B cell (primary cell): ENCODE measurements around the gene HOXB1. TPM values are rescaled to one million over a fixed set of nuclear protein-coding genes. Genes with fewer than 3 reads are reported as not detected.

Source experiments
- ATAC-seq: fragments of 200-7000 bp; cut with Tn5 transposase; one replicate; pipeline ENCODE4 v1.10.0; 2021; ENCODE audit warnings: low read depth, mild to moderate bottlenecking, moderate number of reproducible peaks, moderate library complexity
- CTCF ChIA-PET: fragments of 350-600 bp; sonication (Branson Sonifier 250); formaldehyde crosslinking; loops from one replicate; lab custom pipeline; 2021; ENCODE audit warnings: antibody characterized with exemption, inconsistent platforms; lab: Charles Lee
- POLR2A ChIA-PET: fragments of 350-600 bp; sonication (Branson Sonifier 250); formaldehyde crosslinking; loops from one replicate; lab custom pipeline; 2021; ENCODE audit warnings: antibody characterized with exemption; lab: Charles Lee
- DNase-seq: peaks from one replicate; pipeline ENCODE4 v3.0.0; 2013
- H2AFZ ChIP-seq: 2 replicates; pipeline ENCODE4 v1.6.1; 2012; ENCODE audit warnings: mild to moderate bottlenecking, low read depth, low read length; ENCODE audit not compliant: insufficient read depth, poor library complexity, severe bottlenecking
- H3K27ac ChIP-seq, 2 donors: 1 replicate in 1 of 2; 2 replicates in 1 of 2; pipeline ENCODE4 v1.5.1; 2012 to 2013; ENCODE audit warnings: low read length in 2 of 2, mild to moderate bottlenecking in 2 of 2, moderate library complexity in 1 of 2
- H3K27me3 ChIP-seq, 4 experiments: fragments of 200-600 bp in 1 of 4; sonication (generic) in 1 of 4; replicated peaks in 1 of 4; 1 replicate in 2 of 4; 2 replicates in 2 of 4; pipeline versions ENCODE4 v1.6.1 to v1.7.0; 2013 to 2016; ENCODE audit warnings: low read length in 3 of 4, mild to moderate bottlenecking in 2 of 4, mixed read lengths in 1 of 4, moderate library complexity in 1 of 4; ENCODE audit not compliant: insufficient read depth in 4 of 4, control insufficient read depth in 3 of 4; ENCODE audit errors: control extremely low read depth in 1 of 4
- H3K36me3 ChIP-seq, 2 experiments: replicated peaks in 1 of 2; 1 replicate in 1 of 2; 2 replicates in 1 of 2; pipeline versions ENCODE4 v1.6.1 to v1.7.1; 2013; ENCODE audit warnings: low read length in 1 of 2; ENCODE audit not compliant: insufficient read depth in 2 of 2, control insufficient read depth in 1 of 2; ENCODE audit errors: control extremely low read depth in 1 of 2, extremely low read depth in 1 of 2
- H3K4me1 ChIP-seq, 2 donors: fragments of 200-600 bp in 1 of 2; sonication (generic) in 1 of 2; 1 replicate in 1 of 2; 2 replicates in 1 of 2; pipeline versions ENCODE4 v1.5.1 to v1.6.1; 2013 to 2017; ENCODE audit warnings: low read length in 2 of 2; ENCODE audit not compliant: control insufficient read depth in 2 of 2, insufficient read depth in 2 of 2
- H3K4me2 ChIP-seq: replicated peaks from 2 replicates; pipeline ENCODE3; 2012; ENCODE audit warnings: mild to moderate bottlenecking, low read depth, low read length; ENCODE audit not compliant: poor library complexity, severe bottlenecking
- H3K4me3 ChIP-seq, 5 experiments: fragments of 200-600 bp in 1 of 5; sonication (generic) in 1 of 5; 1 replicate in 3 of 5; 2 replicates in 2 of 5; pipeline versions ENCODE4 v1.5.1 to v1.7.0; 2011 to 2016; ENCODE audit warnings: low read length in 4 of 5, mild to moderate bottlenecking in 4 of 5, low read depth in 2 of 5, control low read depth in 1 of 5, moderate library complexity in 1 of 5; ENCODE audit not compliant: insufficient read depth in 1 of 5; ENCODE audit errors: control extremely low read depth in 1 of 5, extremely low read depth in 1 of 5
- H3K79me2 ChIP-seq: fragments of 200-600 bp; sonication (generic); one replicate; pipeline ENCODE4 v1.6.0; 2016; ENCODE audit warnings: low read length; ENCODE audit not compliant: control insufficient read depth, insufficient read depth
- H3K9ac ChIP-seq: fragments of 200-600 bp; sonication (generic); 2 replicates; pipeline ENCODE4 v1.6.1; 2017; ENCODE audit warnings: mild to moderate bottlenecking, low read length, moderate library complexity
- H3K9me3 ChIP-seq, 3 donors: one replicate each; pipeline versions ENCODE4 v1.6.1 to v1.7.1; 2013; ENCODE audit warnings: low read length in 2 of 3; ENCODE audit not compliant: control insufficient read depth in 2 of 3, insufficient read depth in 1 of 3; ENCODE audit errors: control extremely low read depth in 1 of 3
- H4K20me1 ChIP-seq: 2 replicates; pipeline ENCODE4 v1.6.0; 2012; ENCODE audit warnings: mild to moderate bottlenecking, low read length; ENCODE audit not compliant: insufficient read depth, control insufficient read depth, poor library complexity, severe bottlenecking
- H3K27ac Mint-ChIP-seq: one replicate; pipeline ENCODE4 v1.8.0; 2021; ENCODE audit warnings: mixed read lengths
- H3K27me3 Mint-ChIP-seq: one replicate; pipeline ENCODE4 v1.8.0; 2021; ENCODE audit warnings: mixed read lengths
- H3K4me1 Mint-ChIP-seq: one replicate; pipeline ENCODE4 v1.8.0; 2021; ENCODE audit warnings: mixed read lengths
- H3K4me3 Mint-ChIP-seq: one replicate; pipeline ENCODE4 v1.8.0; 2021; ENCODE audit warnings: mixed read lengths
- H3K9me3 Mint-ChIP-seq: one replicate; pipeline ENCODE4 v1.8.0; 2022; ENCODE audit warnings: mixed read lengths; ENCODE audit not compliant: insufficient read depth
- CTCF ChIP-seq: fragments of 200-600 bp; IDR thresholded peaks from one replicate; pipeline ENCODE4 v1.8.0; 2022; ENCODE audit warnings: antibody characterized with exemption, mild to moderate bottlenecking
- EZH2 ChIP-seq: IDR thresholded peaks from 2 replicates; pipeline ENCODE4 v1.6.1; 2012; ENCODE audit warnings: borderline replicate concordance, low read depth, mild to moderate bottlenecking, moderate library complexity, low read length; ENCODE audit not compliant: insufficient read depth, poor library complexity, severe bottlenecking
- WGBS: methylation state at CpG from one replicate; pipeline ENCODE4 v1.1.5; 2013; ENCODE audit warnings: missing lambda C conversion rate; ENCODE audit not compliant: insufficient coverage; 5-methylcytosine and 5-hydroxymethylcytosine counted together
- intact Hi-C: fragments of 100-400 bp; cut with micrococcal nuclease; formaldehyde crosslinking; loops from one replicate; pipeline ENCODE4 v1.10.0; 2022
- polyA plus RNA-seq: library from polyadenylated mRNA; depleted of rRNA; stranded (reverse); fragments of >200 nt; gene quantifications from 2 replicates; pipeline ENCODE4 v1.2.3, GENCODE V29; 2012
- total RNA-seq, 2 donors: library from RNA; stranded (reverse); fragments of 120-200 nt in 1 of 2; gene quantifications; 1 replicate in 1 of 2; 2 replicates in 1 of 2; pipeline versions ENCODE4 v1.2.3 to v1.2.4, GENCODE V29; 2013 to 2022

HOXB1 gene
- total and polyA plus RNA-seq, 2 donors (not counting 1 experiment from before 2014, with no cell fraction given), result not detected

- POLR2A ChIA-PET, result no interaction called here
- no peak overlapping the region for H3K9ac ChIP-seq
Observed at GRCh38 chr17:48499735-48500434, 30.9 kb downstream of the HOXB1 start.

More at GRCh38 chr17:48499735-48500434, 30.9 kb downstream of the HOXB1 start:
- no peaks in the 10 kb centered on the region for H3K79me2 ChIP-seq
- H3K4me2 ChIP-seq, result no peak overlapping the region
- no peaks in the 10 kb centered on the region for H3K36me3 ChIP-seq
- no peak overlapping the region for H3K27ac Mint-ChIP-seq
- no peaks in the 10 kb centered on the region for H3K4me1 Mint-ChIP-seq
- no peak overlapping the region for H3K4me3 ChIP-seq
- 100% methylated on average over 2 of the region's 5 CpGs for WGBS
- intact Hi-C loops, result loop anchor here (10.0 kb wide), 1 partner anchor 45 kb away; the partner anchor contains the start of gene HOXB2
- H3K27ac ChIP-seq, result no peak overlapping the region
- CTCF ChIA-PET, result interaction anchor here (0.5 kb wide), 1 partner anchor 80 kb away, joined by 3 read pairs; no protein-coding TSS in a partner anchor
- H3K9me3 Mint-ChIP-seq, result no peaks in the 10 kb centered on the region
- no peaks in the 10 kb centered on the region for H3K9me3 ChIP-seq
- DNase-seq (no peak), ATAC-seq (no peak)
- peaks cover 51% of the 10 kb centered on the region for H3K27me3 Mint-ChIP-seq
- peaks cover 0 to 17% (median under 1%) of the 10 kb centered on the region in 4 experiments for H3K27me3 ChIP-seq
- no peaks in the 10 kb centered on the region for H3K4me1 ChIP-seq
- no peak for TF ChIP-seq EZH2
- no peak for TF ChIP-seq CTCF
- no peak overlapping the region for H2AFZ ChIP-seq
- no peaks in the 10 kb centered on the region for H4K20me1 ChIP-seq
- no peak overlapping the region for H3K4me3 Mint-ChIP-seq
